Measurements from ENCODE around the gene CDH15. TPM values are rescaled to one million over a fixed set of nuclear protein-coding genes. Genes with fewer than 3 reads are reported as not detected.
A peak's percentile ranks its signal among the peaks of the same experiment; 100 is the strongest.
"Not testable (repeated sequence)": the region's sequence is repeated elsewhere in the genome, so short reads cannot be mapped to it uniquely, and the experiment has no call there.

CDH15 gene
- total RNA-seq, 2 experiments from 2014 or later = not detected

DNA sequence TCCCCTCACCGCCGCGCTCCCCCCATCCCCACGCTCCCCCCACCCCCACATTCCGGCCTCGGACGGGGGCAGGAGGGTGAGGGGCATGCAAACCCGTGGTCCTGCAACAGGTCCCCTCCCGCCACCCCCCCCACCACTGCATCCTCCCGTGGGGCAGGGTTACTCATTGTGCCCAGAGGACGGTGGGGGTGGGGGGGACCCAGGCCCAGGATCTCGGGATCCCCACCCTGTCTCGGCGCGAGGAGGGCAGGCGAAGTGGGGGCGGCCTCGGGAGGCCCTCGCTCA is 20.3 kb downstream of the CDH15 start:
- peaks cover 3% of the 10 kb centered on the region for H3K4me1 Mint-ChIP-seq
- H3K4me3 Mint-ChIP-seq = no peak overlapping the region
- H3K27me3 Mint-ChIP-seq = no peaks in the 10 kb centered on the region
- DNase-seq = no peak
- H3K27ac Mint-ChIP-seq = no peak overlapping the region
- no peaks in the 10 kb centered on the region for H3K36me3 Mint-ChIP-seq
- H3K9me3 Mint-ChIP-seq = no peaks in the 10 kb centered on the region

DNA sequence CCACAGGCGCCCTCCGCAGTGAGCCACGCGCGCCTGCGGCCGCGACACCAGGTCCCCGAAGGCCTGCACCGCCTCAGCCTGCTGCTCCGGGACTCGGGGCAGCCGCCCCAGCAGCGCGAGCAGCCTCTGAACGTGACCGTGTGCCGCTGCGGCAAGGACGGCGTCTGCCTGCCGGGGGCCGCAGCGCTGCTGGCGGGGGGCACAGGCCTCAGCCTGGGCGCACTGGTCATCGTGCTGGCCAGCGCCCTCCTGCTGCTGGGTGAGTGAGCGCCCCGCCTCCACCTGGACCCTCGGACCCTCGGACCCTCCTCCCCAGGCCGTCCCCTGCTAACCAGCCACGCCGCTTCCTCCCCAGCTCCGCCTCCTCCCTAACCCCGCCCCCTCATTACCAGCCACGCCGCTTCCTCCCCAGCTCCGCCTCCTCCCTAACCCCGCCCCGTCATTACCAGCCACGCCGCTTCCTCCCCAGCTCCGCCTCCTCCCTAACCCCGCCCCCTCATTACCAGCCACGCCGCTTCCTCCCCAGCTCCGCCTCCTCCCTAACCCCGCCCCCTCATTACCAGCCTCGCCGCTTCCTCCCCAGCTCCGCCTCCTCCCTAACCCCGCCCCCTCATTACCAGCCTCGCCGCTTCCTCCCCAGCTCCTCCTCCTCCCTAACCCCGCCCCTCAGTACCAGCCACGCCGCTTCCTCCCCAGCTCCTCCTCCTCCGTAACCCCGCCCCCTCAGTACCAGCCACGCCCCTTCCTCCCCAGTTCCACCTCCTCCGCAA is 20.8 kb downstream of the CDH15 start:
- H3K36me3 Mint-ChIP-seq, H3K27me3 Mint-ChIP-seq, H3K27ac Mint-ChIP-seq, H3K4me1 Mint-ChIP-seq, H3K4me3 Mint-ChIP-seq, H3K9me3 Mint-ChIP-seq: not testable (repeated sequence)
- DNase-seq = peak; percentile 75

DNA sequence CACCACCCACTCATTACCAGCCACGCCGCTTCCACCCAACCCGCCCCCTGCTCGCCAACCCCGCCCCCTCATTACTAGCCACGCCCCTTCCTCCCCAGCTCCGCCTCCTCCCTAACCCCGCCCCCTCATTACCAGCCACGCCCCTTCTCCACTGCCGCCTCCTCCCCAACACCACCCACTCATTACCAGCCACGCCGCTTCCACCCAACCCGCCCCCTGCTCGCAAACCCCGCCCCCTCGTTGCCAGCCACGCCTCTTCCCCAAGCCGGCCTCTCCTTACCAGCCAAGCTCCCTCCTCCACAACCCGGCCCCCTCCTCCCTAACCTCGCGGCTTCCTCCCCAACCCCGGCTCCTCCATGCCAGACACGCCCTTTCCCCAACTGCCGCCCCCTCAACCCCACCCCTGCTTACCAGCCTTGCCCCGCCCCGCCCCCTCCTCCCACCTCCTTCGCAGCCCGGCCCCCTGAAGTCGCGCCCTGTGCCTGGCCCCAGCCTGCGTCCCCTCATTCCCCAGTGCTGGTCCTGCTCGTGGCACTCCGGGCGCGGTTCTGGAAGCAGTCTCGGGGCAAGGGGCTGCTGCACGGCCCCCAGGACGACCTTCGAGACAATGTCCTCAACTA is 21.5 kb downstream of the CDH15 start:
- Mint-ChIP-seq H3K9me3 (no peaks in the 10 kb centered on the region), H3K36me3 (no peaks in the 10 kb centered on the region), H3K27me3 (no peaks in the 10 kb centered on the region), H3K27ac (no peak overlapping the region), H3K4me3 (no peak overlapping the region), H3K4me1 (no peaks in the 10 kb centered on the region)
- DNase-seq = peak; percentile 58

DNA sequence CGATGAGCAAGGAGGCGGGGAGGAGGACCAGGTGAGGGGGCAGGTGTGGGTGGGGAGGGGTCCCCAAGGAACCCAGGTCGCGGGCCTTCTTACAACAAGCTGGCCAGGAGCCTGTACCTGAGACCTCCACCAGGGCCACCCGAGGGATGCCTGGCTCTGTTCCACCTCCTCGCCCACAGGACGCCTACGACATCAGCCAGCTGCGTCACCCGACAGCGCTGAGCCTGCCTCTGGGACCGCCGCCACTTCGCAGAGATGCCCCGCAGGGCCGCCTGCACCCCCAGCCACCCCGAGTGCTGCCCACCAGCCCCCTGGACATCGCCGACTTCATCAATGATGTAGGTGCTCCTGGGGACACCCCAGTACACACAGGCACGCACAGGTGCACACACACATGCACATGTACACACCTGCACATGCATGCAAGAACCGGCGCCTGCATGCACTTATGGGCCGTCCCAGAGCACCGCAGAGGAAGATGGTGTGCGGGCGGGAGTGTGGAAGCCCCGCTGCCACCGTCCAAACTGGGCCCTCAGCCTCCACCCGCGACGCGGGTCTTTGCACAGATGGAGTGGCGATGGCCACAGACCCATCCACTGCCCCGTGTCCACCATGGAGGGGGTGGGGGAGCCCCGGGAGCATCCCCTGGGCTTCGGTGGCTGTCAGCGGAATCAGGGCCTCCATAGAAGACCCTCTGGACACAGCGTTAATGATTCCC is 22.2 kb downstream of the CDH15 start:
- DNase-seq = no peak
- Mint-ChIP-seq H3K4me1 (no peaks in the 10 kb centered on the region), H3K36me3 (no peaks in the 10 kb centered on the region)

DNA sequence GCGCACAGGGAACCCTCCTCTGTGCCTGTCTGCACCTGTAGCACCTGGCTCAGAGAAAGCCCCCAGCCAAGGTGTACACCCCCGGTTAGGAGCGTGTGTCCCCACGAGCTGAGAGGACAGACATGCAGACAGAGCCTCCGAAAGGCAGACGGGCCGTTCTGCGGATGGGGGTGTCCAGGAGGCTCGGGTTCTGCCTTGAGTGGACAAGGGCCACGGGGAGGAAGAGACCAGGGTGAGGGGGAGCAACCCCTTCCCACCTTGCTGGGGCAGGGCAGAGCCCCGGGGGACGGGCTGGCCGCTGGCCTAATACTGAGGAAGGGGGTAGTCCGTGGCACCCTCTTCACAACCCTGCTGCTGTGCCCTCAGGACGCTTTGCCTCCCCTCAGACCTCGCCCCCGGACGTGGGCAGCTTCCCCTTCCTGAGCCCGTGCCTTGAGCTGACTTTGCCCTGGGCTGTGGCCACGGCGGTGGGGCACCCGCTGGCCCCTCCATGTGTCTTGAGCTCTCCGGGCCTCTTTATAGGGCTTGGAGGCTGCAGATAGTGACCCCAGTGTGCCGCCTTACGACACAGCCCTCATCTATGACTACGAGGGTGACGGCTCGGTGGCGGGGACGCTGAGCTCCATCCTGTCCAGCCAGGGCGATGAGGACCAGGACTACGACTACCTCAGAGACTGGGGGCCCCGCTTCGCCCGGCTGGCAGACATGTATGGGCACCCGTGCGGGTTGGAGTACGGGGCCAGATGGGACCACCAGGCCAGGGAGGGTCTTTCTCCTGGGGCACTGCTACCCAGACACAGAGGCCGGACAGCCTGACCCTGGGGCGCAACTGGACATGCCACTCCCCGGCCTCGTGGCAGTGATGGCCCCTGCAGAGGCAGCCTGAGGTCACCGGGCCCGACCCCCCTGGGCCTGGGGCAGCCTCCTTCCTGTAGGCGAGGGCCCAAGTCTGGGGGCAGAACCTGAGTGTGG is 23.1 kb downstream of the CDH15 start:
- peaks cover 9% of the 10 kb centered on the region for H3K27me3 Mint-ChIP-seq
- DNase-seq = no peak
- H3K9me3 Mint-ChIP-seq = no peaks in the 10 kb centered on the region
- H3K4me1 Mint-ChIP-seq = no peaks in the 10 kb centered on the region
- H3K36me3 Mint-ChIP-seq = no peaks in the 10 kb centered on the region
- H3K4me3 Mint-ChIP-seq = no peak overlapping the region
- H3K27ac Mint-ChIP-seq = no peak overlapping the region

More for the DNA sequence above, 22.2 kb downstream of the CDH15 start:
- Mint-ChIP-seq H3K4me3 (no peak overlapping the region), H3K9me3 (no peaks in the 10 kb centered on the region), H3K27me3 (peaks cover 1% of the 10 kb centered on the region), H3K27ac (no peak overlapping the region)

DNA sequence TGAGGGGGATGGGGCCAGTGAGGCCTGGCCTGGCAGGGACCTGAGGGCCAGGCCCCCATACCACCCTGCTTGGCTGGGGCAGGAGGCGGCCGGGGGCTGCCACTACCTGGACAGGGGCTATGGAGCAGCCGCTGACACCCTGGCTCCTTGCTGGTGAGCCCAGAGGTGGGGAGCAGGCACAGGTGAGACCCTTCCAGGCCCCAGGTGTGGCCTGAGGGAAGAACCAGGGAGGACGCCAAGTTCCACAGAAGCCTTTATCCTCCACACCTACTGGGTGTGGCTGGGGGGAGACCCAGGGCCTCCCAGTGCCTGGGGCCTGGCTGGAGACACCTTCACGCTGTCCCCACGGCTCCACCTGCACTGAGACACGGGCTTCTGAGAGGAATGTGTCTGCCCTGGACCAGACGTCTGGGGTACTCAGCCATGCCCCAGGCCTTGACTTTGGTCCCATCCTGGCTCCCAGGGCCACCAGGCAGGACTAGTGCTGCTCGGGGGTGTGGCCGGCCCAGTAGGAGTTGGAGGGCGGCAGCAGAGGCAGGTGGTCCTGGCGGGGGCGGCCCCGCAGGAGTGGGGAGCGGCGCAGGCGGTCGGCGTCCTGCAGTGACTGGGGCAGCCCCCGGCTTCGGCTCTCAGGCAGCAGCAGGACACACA is 24.1 kb downstream of the CDH15 start:
- Mint-ChIP-seq H3K4me1 (no peaks in the 10 kb centered on the region), H3K27me3 (peaks cover 19% of the 10 kb centered on the region), H3K36me3 (no peaks in the 10 kb centered on the region), H3K9me3 (no peaks in the 10 kb centered on the region), H3K4me3 (no peak overlapping the region), H3K27ac (no peak overlapping the region)
- no peak for DNase-seq

DNA sequence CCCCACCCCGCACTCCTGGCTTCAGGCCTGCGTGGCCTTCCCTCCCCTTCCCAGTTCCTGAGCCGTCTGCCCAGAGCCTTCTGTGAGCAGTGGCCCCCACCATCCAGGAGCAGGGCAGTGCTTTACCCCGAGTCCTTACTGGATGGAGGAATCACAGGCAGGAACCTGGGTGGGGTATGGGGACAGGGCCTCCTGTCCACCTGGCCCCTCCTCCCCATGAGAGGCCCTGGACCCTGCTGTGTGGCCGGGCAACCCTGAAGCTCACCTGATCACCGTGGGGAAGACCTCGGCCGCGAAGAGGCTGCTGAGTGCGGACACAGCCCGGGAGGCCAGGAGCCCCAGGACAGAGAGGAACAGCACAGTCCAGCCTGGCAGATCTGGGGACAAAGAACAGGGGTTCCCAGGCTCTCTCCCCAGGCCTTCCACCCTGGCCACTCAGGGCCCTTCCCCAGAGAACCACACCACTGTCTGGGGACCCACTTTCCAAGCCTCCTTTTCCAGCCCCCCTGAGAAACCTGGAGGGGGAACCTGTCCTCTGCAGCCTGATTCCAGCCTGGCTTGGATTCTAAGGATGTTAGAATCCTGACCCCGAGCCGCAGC is 25.6 kb downstream of the CDH15 start:
- Mint-ChIP-seq H3K36me3 (no peaks in the 10 kb centered on the region), H3K4me1 (no peaks in the 10 kb centered on the region), H3K27me3 (peaks cover 22% of the 10 kb centered on the region), H3K4me3 (no peak overlapping the region), H3K9me3 (no peaks in the 10 kb centered on the region), H3K27ac (no peak overlapping the region)
- no peak for DNase-seq

DNA sequence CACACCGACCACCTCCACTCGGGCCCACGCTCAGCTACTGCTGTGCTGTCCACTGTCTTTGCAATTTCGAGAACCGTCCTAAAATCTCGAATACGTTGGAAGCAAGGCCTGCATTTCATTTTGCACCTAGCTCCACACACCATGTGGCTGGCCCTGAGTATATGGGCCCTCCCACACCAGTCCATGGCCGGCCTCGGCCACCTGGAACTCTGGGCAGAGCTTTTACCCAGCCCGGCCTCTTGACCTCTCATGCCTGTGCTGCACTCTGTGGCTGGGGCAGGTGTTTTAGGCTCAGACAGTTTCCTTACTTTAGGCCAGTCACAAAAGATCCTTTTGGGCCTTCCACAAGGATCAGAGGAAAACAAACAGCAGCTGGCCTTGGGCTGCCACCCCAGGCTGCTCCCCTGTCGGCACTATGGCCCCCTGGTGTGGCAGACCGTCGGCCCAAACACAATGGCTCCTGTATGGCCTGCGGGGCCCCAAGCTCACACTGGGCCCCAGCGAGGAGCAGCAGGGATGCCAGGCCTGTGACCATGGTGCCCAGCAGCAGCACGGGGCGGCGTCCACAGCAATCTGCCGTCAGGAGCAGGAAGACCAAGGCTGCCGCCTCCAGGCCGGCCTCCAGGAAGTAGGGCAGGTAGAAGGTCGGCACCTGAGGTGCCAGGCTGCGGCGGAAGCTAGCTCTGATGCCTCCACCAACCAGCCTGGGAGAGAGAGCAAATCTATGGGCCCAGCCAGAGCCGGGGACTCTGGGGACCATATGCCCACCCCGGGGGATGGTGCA is 26.3 kb downstream of the CDH15 start:
- Mint-ChIP-seq H3K9me3 (no peaks in the 10 kb centered on the region), H3K27ac (no peak overlapping the region), H3K36me3 (no peaks in the 10 kb centered on the region)

DNA sequence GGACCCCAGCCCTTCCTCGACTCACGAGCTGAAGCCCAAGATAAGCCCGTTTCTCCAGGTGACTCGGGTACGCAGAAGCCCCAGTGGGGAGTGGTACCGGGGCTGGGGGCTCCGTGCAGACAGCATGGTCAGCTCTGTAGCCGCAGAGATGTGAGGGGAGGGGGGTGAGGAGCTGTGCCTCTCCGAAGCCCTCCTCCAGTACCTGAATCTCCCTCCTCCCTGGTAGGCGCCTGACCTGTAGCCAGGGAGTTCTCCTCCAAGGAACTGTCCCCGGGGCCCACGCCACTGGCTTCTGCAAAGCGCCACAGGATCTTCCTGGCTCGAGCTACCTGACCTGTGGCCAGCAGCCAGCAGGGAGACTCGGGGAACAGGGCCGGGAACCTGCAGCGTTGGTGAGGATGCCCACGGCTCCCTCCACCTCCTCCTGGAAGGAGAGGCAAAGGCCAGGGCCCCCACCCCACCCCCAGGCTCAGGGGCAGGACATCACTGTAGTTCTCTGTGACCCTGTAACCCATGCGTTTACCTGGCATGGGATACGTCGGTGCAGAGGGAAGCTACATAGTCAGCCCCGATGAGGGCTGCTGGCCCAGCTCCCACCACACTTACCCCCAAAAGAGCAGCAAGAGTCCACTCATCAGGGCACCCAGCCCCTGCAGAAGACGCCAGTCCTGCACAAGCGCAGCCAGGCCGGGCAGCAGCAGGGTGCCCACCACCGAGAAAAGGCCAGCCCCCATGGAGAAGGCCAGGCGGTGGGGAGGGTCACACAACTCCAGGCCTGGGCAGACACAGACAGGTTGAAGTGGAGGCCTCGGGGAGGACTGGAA is 27.1 kb downstream of the CDH15 start:
- Mint-ChIP-seq H3K9me3 (no peaks in the 10 kb centered on the region), H3K27ac (no peak overlapping the region), H3K4me1 (no peaks in the 10 kb centered on the region), H3K27me3 (peaks cover 37% of the 10 kb centered on the region), H3K4me3 (no peak overlapping the region), H3K36me3 (no peaks in the 10 kb centered on the region)
- no peak for DNase-seq

More for the DNA sequence above, 26.3 kb downstream of the CDH15 start:
- no peaks in the 10 kb centered on the region for H3K4me1 Mint-ChIP-seq
- H3K27me3 Mint-ChIP-seq = peaks cover 29% of the 10 kb centered on the region
- H3K4me3 Mint-ChIP-seq = no peak overlapping the region
- DNase-seq = no peak

DNA sequence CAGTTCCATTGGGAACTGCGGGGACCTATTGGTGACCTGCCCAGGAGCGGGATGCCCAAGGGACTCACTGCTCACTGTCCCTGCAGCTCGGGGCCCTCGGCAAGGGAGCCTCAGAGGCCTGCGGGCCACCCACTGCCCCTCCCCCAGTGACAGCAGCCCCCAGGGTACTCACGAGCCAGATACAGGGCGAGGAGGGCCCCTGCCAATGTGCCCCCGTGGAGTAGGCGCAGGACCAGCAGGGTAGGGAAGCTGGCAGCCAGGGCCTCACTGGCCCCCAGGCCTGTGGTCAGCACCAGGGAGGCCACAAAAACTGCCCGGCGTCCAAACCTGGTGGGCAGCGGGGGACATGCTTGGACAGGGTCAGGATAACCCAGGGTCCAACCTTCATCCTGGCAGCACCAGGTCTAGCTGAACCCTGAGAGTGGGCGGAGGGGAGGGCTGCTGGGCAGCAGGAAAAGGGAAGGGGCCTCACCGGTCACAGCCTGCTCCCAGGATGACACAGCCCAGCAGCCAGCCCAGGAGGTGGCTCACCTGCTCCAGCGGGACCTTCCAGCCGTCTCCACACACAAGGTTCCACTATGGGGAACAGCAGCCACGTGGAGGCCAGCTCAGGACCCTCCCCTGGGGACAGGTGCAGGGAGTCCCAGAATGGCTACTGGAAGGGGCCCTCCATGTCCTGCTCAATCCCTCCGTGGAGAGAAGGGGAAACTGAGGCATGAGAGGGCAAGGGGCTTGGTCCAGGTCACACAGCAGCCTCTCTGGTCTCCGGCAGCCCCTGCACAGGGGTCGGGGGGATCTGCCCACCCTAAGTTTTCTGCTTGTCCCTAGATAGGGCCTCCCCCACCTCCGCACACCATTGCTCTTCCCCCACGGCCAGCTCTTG is 27.9 kb downstream of the CDH15 start:
- DNase-seq = no peak
- no peaks in the 10 kb centered on the region for H3K9me3 Mint-ChIP-seq
- H3K27ac Mint-ChIP-seq = no peak overlapping the region
- no peak overlapping the region for H3K4me3 Mint-ChIP-seq
- no peaks in the 10 kb centered on the region for H3K36me3 Mint-ChIP-seq
- H3K27me3 Mint-ChIP-seq = peaks cover 46% of the 10 kb centered on the region
- no peaks in the 10 kb centered on the region for H3K4me1 Mint-ChIP-seq

DNA sequence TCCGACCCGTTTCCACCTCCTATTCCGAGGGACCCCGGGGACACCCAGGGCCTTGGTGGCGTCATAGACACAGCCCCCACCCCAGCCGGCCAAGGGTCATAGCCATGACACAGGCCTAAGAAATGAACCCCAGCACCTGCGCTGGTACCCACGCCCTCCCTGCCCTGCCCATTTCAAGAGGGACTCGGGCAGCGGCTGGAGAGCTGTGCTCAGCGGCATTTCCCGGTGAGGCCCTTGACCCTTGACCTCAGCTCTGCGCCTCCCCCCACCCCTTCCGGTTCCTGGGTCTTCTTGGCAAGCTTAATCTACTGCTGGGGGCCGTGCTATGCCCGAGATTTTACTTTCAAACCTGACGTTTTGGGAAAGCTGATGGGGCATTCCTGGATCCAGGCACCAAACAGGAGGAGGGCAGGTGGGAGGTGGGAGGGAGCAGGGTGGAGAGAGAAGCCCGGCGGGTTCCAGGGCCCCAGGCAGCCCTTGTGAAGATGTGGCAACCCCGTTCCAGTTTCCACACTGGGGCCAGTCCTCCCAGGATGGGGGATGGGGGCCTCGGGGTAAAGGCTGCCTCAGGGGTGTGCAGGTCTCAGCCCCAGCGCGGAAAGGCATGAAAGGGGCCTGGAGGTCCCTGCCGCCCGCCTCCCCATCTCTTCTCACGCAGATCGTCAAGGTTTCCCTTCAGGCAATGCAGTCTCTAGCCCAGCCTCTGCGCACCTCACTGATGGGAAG is 28.7 kb downstream of the CDH15 start, which contains the start of gene SLC22A31:
TSS of gene SLC22A31 (minus strand) at position 414 of the 726 bp plus-strand sequence. CDS start at position 378, 36 bp downstream.
- no peak for DNase-seq
- peaks cover 53% of the 10 kb centered on the region for H3K27me3 Mint-ChIP-seq
- H3K4me1 Mint-ChIP-seq = no peaks in the 10 kb centered on the region
- peak within 1 kb of the TSS; percentile 14 for H3K4me3 Mint-ChIP-seq
- H3K27ac Mint-ChIP-seq = no peak within 1 kb of the TSS
- H3K9me3 Mint-ChIP-seq = no peaks in the 10 kb centered on the region
- H3K36me3 Mint-ChIP-seq = no peaks in the 10 kb centered on the region
